Astrocyte (in vitro differentiated cells and primary cell): ENCODE data around the gene POU2F2.

Experiments used
- CTCF ChIP-seq: IDR thresholded peaks from 2 replicates; pipeline ENCODE4 v1.5.1; 2011; ENCODE audit warnings: low read depth, mild to moderate bottlenecking, inconsistent platforms, low read length, moderate library complexity; ENCODE audit not compliant: insufficient read depth
- EZH2 ChIP-seq: IDR thresholded peaks from 2 replicates; pipeline ENCODE4 v1.6.1; 2012; ENCODE audit warnings: mild to moderate bottlenecking, low read length, inconsistent platforms; ENCODE audit not compliant: insufficient read depth

- TF ChIP-seq CTCF, result no peak
- TF ChIP-seq EZH2, result no peak
Observed at GRCh38 chr19:42065051-42065450, 67.2 kb downstream of the POU2F2 start.
